SU-DHL-6 (cell line): ENCODE data around the gene DCTN3.

Source experiments
- CTCF ChIP-seq: fragments of 200-600 bp; sonication (generic); IDR thresholded peaks from one replicate; pipeline ENCODE4 v1.5.1; 2017; ENCODE audit warnings: antibody characterized with exemption, mild to moderate bottlenecking, low read length, moderate library complexity; ENCODE audit not compliant: insufficient read depth, poor library complexity, severe bottlenecking
- EZH2phosphoT487 ChIP-seq: fragments of 200-600 bp; sonication (generic), shearing (Covaris generic); conservative IDR thresholded peaks from 2 replicates; pipeline ENCODE4 v1.6.1; 2018; ENCODE audit warnings: mild to moderate bottlenecking, antibody characterized with exemption, low read length, moderate library complexity, mixed read lengths

- TF ChIP-seq CTCF = no peak
- TF ChIP-seq EZH2phosphoT487 = no peak
These were observed 16.6 kb upstream of the DCTN3 start for GRCh38 chr9:34636791-34637355.
